Measurements from ENCODE around the gene AMPH. TPM values are rescaled to one million over a fixed set of nuclear protein-coding genes. Genes with fewer than 3 reads are reported as not detected.

The AMPH gene
- total and polyA plus RNA-seq, 9 of the 15 experiments (the other 6 are each of a cell fraction or from before 2014, with no cell fraction given): 0.03 to 0.35 TPM; not detected in 7

GRCh38 chr7:38554586-38554985, 76.6 kb downstream of the AMPH start:
- FAIRE-seq (no peak), DNase-seq (ENCODE audit: extremely low read depth in 1 of 4, low spot score in 3 of 4) (no peak), ATAC-seq (no peak)
- intact Hi-C loops (cut with micrococcal nuclease) (no loop called here), in situ Hi-C loops (cut with MboI) (no loop called here)
- Histone ChIP-seq H3K4me1 (replicated peaks in 1 of 2; ENCODE audit: control insufficient read depth in 2 of 2, insufficient read depth in 2 of 2, low read length in 2 of 2) (no peaks in the 10 kb centered on the region), H3K79me2 (ENCODE audit: control insufficient read depth, insufficient read depth, low read length) (no peaks in the 10 kb centered on the region), H3K27me3 (ENCODE audit: control insufficient read depth in 2 of 2, insufficient read depth in 2 of 2, low read length in 2 of 2) (peaks cover 3 to 4% of the 10 kb centered on the region in 2 experiments; a peak in 3 of 5 replicates), H3K4me2 (ENCODE audit: insufficient read depth, low read length) (no peak overlapping the region), H4K20me1 (replicated peaks; ENCODE audit: control insufficient read depth, insufficient read depth, low read length) (no peaks in the 10 kb centered on the region), H3K4me3 (no peak overlapping the region), H2AFZ (ENCODE audit: low read depth, low read length) (no peak overlapping the region), H3K9ac (ENCODE audit: insufficient read depth in 1 of 2, low read depth in 2 of 2, low read length in 2 of 2) (no peak overlapping the region), H3K9me1 (ENCODE audit: control insufficient read depth, insufficient read depth, low read length) (no peaks in the 10 kb centered on the region), H3K27ac (ENCODE audit: extremely low read depth, low read depth, low read length) (no peak overlapping the region), H3K9me3 (replicated peaks; ENCODE audit: control insufficient read depth, insufficient read depth, low read depth, low read length) (no peaks in the 10 kb centered on the region), H3K36me3 (ENCODE audit: control insufficient read depth, insufficient read depth, low read length) (no peaks in the 10 kb centered on the region)
- ChIA-PET CTCF (ENCODE audit: low intra/inter-chr PET ratio) (no interaction called here), POLR2A (interaction anchor here (0.6 kb wide), 1 partner anchor 481 kb away, joined by 3 read pairs; no protein-coding TSS in a partner anchor)
- TF ChIP-seq PCBP1 (IDR thresholded peaks at IDR 0.05; ENCODE audit: low read depth, low read length, poor library complexity, severe bottlenecking) (no peak), CEBPZ (IDR thresholded peaks at IDR 0.05; ENCODE audit: borderline replicate concordance, low read depth, low read length) (no peak), SAFB2 (IDR thresholded peaks at IDR 0.05; ENCODE audit: borderline replicate concordance, low read depth, low read length, severe bottlenecking) (no peak), PYGO2 (tag; IDR thresholded peaks at IDR 0.05) (no peak), HDAC2 (IDR thresholded peaks at IDR 0.05) (no peak), NFIX (CRISPR knock-in tag; IDR thresholded peaks at IDR 0.05; ENCODE audit: low read depth) (no peak), L3MBTL2 (IDR thresholded peaks at IDR 0.05) (no peak), GTF2F1 (IDR thresholded peaks at IDR 0.05; ENCODE audit: low read depth, low read length) (no peak), ZNF212 (CRISPR knock-in tag; IDR thresholded peaks at IDR 0.05) (no peak), ZNF444 (CRISPR knock-in tag; IDR thresholded peaks at IDR 0.05) (no peak)
- TF ChIP-seq, protein P1, sequence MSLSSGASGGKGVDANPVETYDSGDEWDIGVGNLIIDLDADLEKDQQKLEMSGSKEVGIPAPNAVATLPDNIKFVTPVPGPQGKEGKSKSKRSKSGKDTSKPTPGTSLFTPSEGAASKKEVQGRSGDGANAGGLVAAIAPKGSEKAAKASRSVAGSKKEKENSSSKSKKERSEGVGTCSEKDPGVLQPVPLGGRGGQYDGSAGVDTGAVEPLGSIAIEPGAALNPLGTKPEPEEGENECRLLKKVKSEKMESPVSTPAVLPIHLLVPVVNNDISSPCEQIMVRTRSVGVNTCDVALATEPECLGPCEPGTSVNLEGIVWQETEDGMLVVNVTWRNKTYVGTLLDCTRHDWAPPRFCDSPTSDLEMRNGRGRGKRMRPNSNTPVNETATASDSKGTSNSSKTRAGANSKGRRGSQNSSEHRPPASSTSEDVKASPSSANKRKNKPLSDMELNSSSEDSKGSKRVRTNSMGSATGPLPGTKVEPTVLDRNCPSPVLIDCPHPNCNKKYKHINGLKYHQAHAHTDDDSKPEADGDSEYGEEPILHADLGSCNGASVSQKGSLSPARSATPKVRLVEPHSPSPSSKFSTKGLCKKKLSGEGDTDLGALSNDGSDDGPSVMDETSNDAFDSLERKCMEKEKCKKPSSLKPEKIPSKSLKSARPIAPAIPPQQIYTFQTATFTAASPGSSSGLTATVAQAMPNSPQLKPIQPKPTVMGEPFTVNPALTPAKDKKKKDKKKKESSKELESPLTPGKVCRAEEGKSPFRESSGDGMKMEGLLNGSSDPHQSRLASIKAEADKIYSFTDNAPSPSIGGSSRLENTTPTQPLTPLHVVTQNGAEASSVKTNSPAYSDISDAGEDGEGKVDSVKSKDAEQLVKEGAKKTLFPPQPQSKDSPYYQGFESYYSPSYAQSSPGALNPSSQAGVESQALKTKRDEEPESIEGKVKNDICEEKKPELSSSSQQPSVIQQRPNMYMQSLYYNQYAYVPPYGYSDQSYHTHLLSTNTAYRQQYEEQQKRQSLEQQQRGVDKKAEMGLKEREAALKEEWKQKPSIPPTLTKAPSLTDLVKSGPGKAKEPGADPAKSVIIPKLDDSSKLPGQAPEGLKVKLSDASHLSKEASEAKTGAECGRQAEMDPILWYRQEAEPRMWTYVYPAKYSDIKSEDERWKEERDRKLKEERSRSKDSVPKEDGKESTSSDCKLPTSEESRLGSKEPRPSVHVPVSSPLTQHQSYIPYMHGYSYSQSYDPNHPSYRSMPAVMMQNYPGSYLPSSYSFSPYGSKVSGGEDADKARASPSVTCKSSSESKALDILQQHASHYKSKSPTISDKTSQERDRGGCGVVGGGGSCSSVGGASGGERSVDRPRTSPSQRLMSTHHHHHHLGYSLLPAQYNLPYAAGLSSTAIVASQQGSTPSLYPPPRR (CRISPR knock-in tag; IDR thresholded peaks at IDR 0.05; ENCODE audit: borderline replicate concordance): no peak
- WGBS (ENCODE audit: insufficient coverage, low coverage, missing lambda C conversion rate): 0% methylated on average over 1 of the region's 1 CpG
- no TSS peak for BruUV-seq (replicated peaks)

All from K562 (cell line).